Pons (tissue), 1 donor: ENCODE results near the gene CEP97.

Source experiments
- DNase-seq: peaks from one replicate; pipeline ENCODE4 v3.0.0-alpha.2; 2016; ENCODE audit warnings: low spot score

Gene CEP97

GRCh38 chr3:101816215-101817149, 92.1 kb downstream of the CEP97 start:
- DNase-seq = no peak

GRCh38 chr3:101817992-101818391, 93.6 kb downstream of the CEP97 start:
- DNase-seq = no peak

GRCh38 chr3:101819649-101820206, 95.3 kb downstream of the CEP97 start:
- no peak for DNase-seq
